Measurements from ENCODE around the gene ABLIM2. TPM values are rescaled to one million over a fixed set of nuclear protein-coding genes. Genes with fewer than 3 reads are reported as not detected.

The ABLIM2 gene
- polyA plus RNA-seq, 2 of the 4 experiments (the other 2 are of a cell fraction), result 0.21 to 0.40 TPM

- TF ChIP-seq HOXB13 (CRISPR knock-in tag; IDR thresholded peaks at IDR 0.05; ENCODE audit: low read depth) (no peak), EP300 (IDR thresholded peaks at IDR 0.05) (no peak), PHF8 (IDR thresholded peaks at IDR 0.05; ENCODE audit: borderline replicate concordance, low read depth) (no peak), KDM5A (IDR thresholded peaks at IDR 0.05) (no peak), EHMT2 (IDR thresholded peaks at IDR 0.05; ENCODE audit: low read depth) (no peak), NR3C1 (IDR thresholded peaks at IDR 0.05) (no peak)
- Histone ChIP-seq H3K4me2 (no peak overlapping the region), H3K27ac (no peak overlapping the region), H3K9me3 (peaks cover 27% of the 10 kb centered on the region), H3K4me1 (no peaks in the 10 kb centered on the region), H3K4me3 (no peak overlapping the region)
- ATAC-seq (no peak), DNase-seq (ENCODE audit: low read depth in 1 of 2, low spot score in 1 of 2) (no peak), FAIRE-seq (no peak)
- POLR2A ChIA-PET, result no interaction called here
- 35% methylated on average over 9 of the region's 9 CpGs for WGBS (ENCODE audit: missing lambda C conversion rate)
- CTCF ChIA-PET, result no interaction called here
Observed at GRCh38 chr4:8063974-8064563, 94.5 kb downstream of the ABLIM2 start.

GRCh38 chr4:8061573-8061972, 97.0 kb downstream of the ABLIM2 start:
- no peak overlapping the region for H3K27ac ChIP-seq
- no peak for DNase-seq (ENCODE audit: low read depth in 1 of 2, low spot score in 1 of 2)
- peaks cover 27% of the 10 kb centered on the region for H3K9me3 ChIP-seq
- FAIRE-seq, result no peak
- H3K4me1 ChIP-seq, result no peaks in the 10 kb centered on the region
- no peak for ATAC-seq
- TF ChIP-seq FOXS1 (CRISPR knock-in tag; IDR thresholded peaks at IDR 0.05) (no peak), CHD4 (IDR thresholded peaks at IDR 0.05; ENCODE audit: borderline replicate concordance) (no peak), BHLHE40 (IDR thresholded peaks at IDR 0.05; ENCODE audit: low read depth, low read length) (no peak), JUNB (IDR thresholded peaks at IDR 0.05) (no peak), NR3C1 (IDR thresholded peaks at IDR 0.05) (no peak), PBX3 (IDR thresholded peaks at IDR 0.05) (no peak), HDAC2 (IDR thresholded peaks at IDR 0.05) (no peak), RARB (CRISPR knock-in tag; IDR thresholded peaks at IDR 0.05) (no peak), MAZ (IDR thresholded peaks at IDR 0.05; ENCODE audit: borderline replicate concordance, low read depth, low read length) (no peak), HOXB5 (CRISPR knock-in tag; IDR thresholded peaks at IDR 0.05) (no peak), FOSB (CRISPR knock-in tag; IDR thresholded peaks at IDR 0.05) (no peak), EHMT2 (IDR thresholded peaks at IDR 0.05; ENCODE audit: low read depth) (no peak), HOXA7 (CRISPR knock-in tag; IDR thresholded peaks at IDR 0.05) (no peak), JUN (IDR thresholded peaks at IDR 0.05) (no peak), HEYL (CRISPR knock-in tag; IDR thresholded peaks at IDR 0.05) (no peak), RAD21 (conservative IDR thresholded peaks at IDR 0.05 in 1 of 2, IDR thresholded peaks at IDR 0.05 in 1 of 2) (no peak), POLR2A (IDR thresholded peaks at IDR 0.05; ENCODE audit: low read length) (no peak), ATOH8 (CRISPR knock-in tag; IDR thresholded peaks at IDR 0.05; ENCODE audit: low read depth) (no peak)
- TF ChIP-seq, protein P1, sequence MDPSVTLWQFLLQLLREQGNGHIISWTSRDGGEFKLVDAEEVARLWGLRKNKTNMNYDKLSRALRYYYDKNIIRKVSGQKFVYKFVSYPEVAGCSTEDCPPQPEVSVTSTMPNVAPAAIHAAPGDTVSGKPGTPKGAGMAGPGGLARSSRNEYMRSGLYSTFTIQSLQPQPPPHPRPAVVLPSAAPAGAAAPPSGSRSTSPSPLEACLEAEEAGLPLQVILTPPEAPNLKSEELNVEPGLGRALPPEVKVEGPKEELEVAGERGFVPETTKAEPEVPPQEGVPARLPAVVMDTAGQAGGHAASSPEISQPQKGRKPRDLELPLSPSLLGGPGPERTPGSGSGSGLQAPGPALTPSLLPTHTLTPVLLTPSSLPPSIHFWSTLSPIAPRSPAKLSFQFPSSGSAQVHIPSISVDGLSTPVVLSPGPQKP (IDR thresholded peaks at IDR 0.05; ENCODE audit: low read depth, low read length), result no peak
- no peak overlapping the region for H3K4me2 ChIP-seq
- ChIA-PET POLR2A (no interaction called here), CTCF (no interaction called here)
- no peak overlapping the region for H3K4me3 ChIP-seq
- 47% methylated on average over 8 of the region's 8 CpGs for WGBS (ENCODE audit: missing lambda C conversion rate)

GRCh38 chr4:8061145-8061544, 97.5 kb downstream of the ABLIM2 start:
- Histone ChIP-seq H3K4me1 (no peaks in the 10 kb centered on the region), H3K9me3 (peaks cover 27% of the 10 kb centered on the region), H3K27ac (no peak overlapping the region), H3K4me3 (no peak overlapping the region), H3K4me2 (no peak overlapping the region)
- 40% methylated on average over 6 of the region's 7 CpGs for WGBS (ENCODE audit: missing lambda C conversion rate)
- ATAC-seq (no peak), FAIRE-seq (no peak), DNase-seq (ENCODE audit: low read depth in 1 of 2, low spot score in 1 of 2) (no peak)
- ChIA-PET CTCF (no interaction called here), POLR2A (no interaction called here)
- no peak for TF ChIP-seq RCOR1 (IDR thresholded peaks at IDR 0.05; ENCODE audit: low read depth, low read length)
- no peak for TF ChIP-seq ZNF302 (CRISPR knock-in tag; IDR thresholded peaks at IDR 0.05)
- TF ChIP-seq KDM1A (IDR thresholded peaks at IDR 0.05; ENCODE audit: low read depth), result no peak
- TF ChIP-seq EHF (CRISPR knock-in tag; IDR thresholded peaks at IDR 0.05), result no peak
- no peak for TF ChIP-seq SMC3 (IDR thresholded peaks at IDR 0.05)
- TF ChIP-seq NR3C1 (IDR thresholded peaks at IDR 0.05), result no peak
- no peak for TF ChIP-seq POLR2A (IDR thresholded peaks at IDR 0.05; ENCODE audit: low read length)
- TF ChIP-seq, protein P1 (IDR thresholded peaks at IDR 0.05; ENCODE audit: low read depth, low read length), result no peak
- no peak for TF ChIP-seq SREBF2 (IDR thresholded peaks at IDR 0.05)
- no peak for TF ChIP-seq CBX8 (IDR thresholded peaks at IDR 0.05)
- TF ChIP-seq, protein P2, sequence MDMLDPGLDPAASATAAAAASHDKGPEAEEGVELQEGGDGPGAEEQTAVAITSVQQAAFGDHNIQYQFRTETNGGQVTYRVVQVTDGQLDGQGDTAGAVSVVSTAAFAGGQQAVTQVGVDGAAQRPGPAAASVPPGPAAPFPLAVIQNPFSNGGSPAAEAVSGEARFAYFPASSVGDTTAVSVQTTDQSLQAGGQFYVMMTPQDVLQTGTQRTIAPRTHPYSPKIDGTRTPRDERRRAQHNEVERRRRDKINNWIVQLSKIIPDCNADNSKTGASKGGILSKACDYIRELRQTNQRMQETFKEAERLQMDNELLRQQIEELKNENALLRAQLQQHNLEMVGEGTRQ (IDR thresholded peaks at IDR 0.05), result no peak
- no peak for TF ChIP-seq ZFP36 (IDR thresholded peaks at IDR 0.05; ENCODE audit: borderline replicate concordance, partially characterized antibody)
- no peak for TF ChIP-seq CHD2 (IDR thresholded peaks at IDR 0.05; ENCODE audit: low read length, partially characterized antibody)
